Stomach (tissue), 19 donors: ENCODE data around the gene TARBP1. TPM values are rescaled to one million over a fixed set of nuclear protein-coding genes. Genes with fewer than 3 reads are reported as not detected.

ENCODE experiments used
- DNase-seq, 2 donors: peaks; one replicate each; pipeline versions ENCODE4 v3.0.0 to v3.0.0-alpha.2; 2013 to 2019
- H3K27ac ChIP-seq, 5 donors: fragments of 200-600 bp in 4 of 5; sonication (generic) in 4 of 5; one replicate each; pipeline ENCODE4 v1.5.1; 2013 to 2019; ENCODE audit warnings: mild to moderate bottlenecking in 1 of 5, moderate library complexity in 1 of 5
- H3K27me3 ChIP-seq, 3 donors: fragments of 200-600 bp; sonication (generic); one replicate each; pipeline ENCODE4 v1.5.1; 2017 to 2019; ENCODE audit warnings: mixed run types in 1 of 3
- H3K36me3 ChIP-seq, 4 donors: fragments of 200-600 bp; sonication (generic); 1 replicate in 3 of 4; 2 replicates in 1 of 4; pipeline ENCODE4 v1.5.1; 2016 to 2019
- H3K4me1 ChIP-seq, 4 donors: fragments of 200-600 bp; sonication (generic); one replicate each; pipeline ENCODE4 v1.5.1; 2016 to 2019
- H3K4me3 ChIP-seq, 4 donors: fragments of 200-600 bp; sonication (generic) in 3 of 4; one replicate each; pipeline ENCODE4 v1.5.1; 2016 to 2019; ENCODE audit warnings: mild to moderate bottlenecking in 1 of 4
- H3K9me3 ChIP-seq, 4 donors: fragments of 200-600 bp; sonication (generic); one replicate each; pipeline ENCODE4 v1.5.1; 2016 to 2019
- CTCF ChIP-seq, 7 experiments: fragments of 450-650 bp in 4 of 7; fragments of 200-600 bp in 3 of 7; sonication (generic) in 3 of 7; IDR thresholded peaks; one replicate each; pipeline ENCODE4 v1.5.1; 2016 to 2019; ENCODE audit warnings: antibody characterized with exemption in 7 of 7, control low read depth in 2 of 7, mild to moderate bottlenecking in 1 of 7
- EP300 ChIP-seq: sonication (generic); formaldehyde crosslinking; IDR thresholded peaks from one replicate; pipeline ENCODE4 v1.6.1; 2017; ENCODE audit warnings: antibody characterized with exemption
- POLR2A ChIP-seq, 4 donors: fragments of 450-650 bp; IDR thresholded peaks; one replicate each; pipeline ENCODE4 v1.6.1; 2016; ENCODE audit warnings: antibody characterized with exemption in 4 of 4, control low read depth in 2 of 4, mild to moderate bottlenecking in 1 of 4, moderate library complexity in 1 of 4
- POLR2AphosphoS5 ChIP-seq, 3 donors: sonication (generic); formaldehyde crosslinking; IDR thresholded peaks; one replicate each; pipeline ENCODE4 v1.6.1; 2016; ENCODE audit warnings: antibody characterized with exemption in 3 of 3
- WGBS, 5 donors: extraction: QIAGEN DNeasy Blood & Tissue Kit in 3 of 5; methylation state at CpG; one replicate each; pipeline versions ENCODE4 v1.1.5 to v1.1.7; 2013 to 2018; 5-methylcytosine and 5-hydroxymethylcytosine counted together
- intact Hi-C: fragments of 100-400 bp; cut with DNase I; formaldehyde crosslinking; loops from one replicate; pipeline ENCODE4 v1.15.1; 2023; ENCODE audit warnings: low total_unique reads
- long read RNA-seq, 10 donors: transcript quantifications; one replicate each; lab custom pipeline, GENCODE V29; 2026
- polyA plus RNA-seq, 3 donors: library from polyadenylated mRNA; stranded (reverse); fragments of 200-250 nt; gene quantifications; one replicate each; pipeline ENCODE4 v1.2.3, GENCODE V29; 2013
- total RNA-seq, 5 donors: library from RNA; depleted of rRNA; stranded (reverse); fragments of >200 nt; gene quantifications; one replicate each; pipeline versions ENCODE4 v1.1.0 to v1.2.3, GENCODE V29; 2014 to 2016
- donor health status: healthy with polysubstance abuse.
- donor health status: Bipolar disorder and iron deficiency.
- donor health status: healthy.

The TARBP1 gene
- total RNA-seq (10 to 100 TPM; 14.0 to 63.2 (median 53.9) TPM), polyA plus RNA-seq (10 to 100 TPM in 1 of 3 donors, 1 to 10 TPM in 2; 5.7 to 34.7 (median 9.0) TPM)
- long read RNA-seq, donor 1, partial matches to known transcripts, result 0 of 1 reads
- long read RNA-seq, donor 1, other reads (novel, unspliced or antisense), result 0 of 1 reads
- long read RNA-seq, donor 2, transcript TARBP1-202 (8 exons, 1,650 nt), result major isoform, 5 of 5 reads
- long read RNA-seq, donor 2, partial matches to known transcripts, result 0 of 5 reads
- long read RNA-seq, donor 2, other reads (novel, unspliced or antisense), result 0 of 5 reads
- long read RNA-seq, donor 3, partial matches to known transcripts, result 14 of 17 reads
- long read RNA-seq, donor 3, other reads (novel, unspliced or antisense), result 0 of 17 reads
- long read RNA-seq, donor 4, result 0 reads
- long read RNA-seq, donor 5, partial matches to known transcripts, result 8 of 8 reads
- long read RNA-seq, donor 5, other reads (novel, unspliced or antisense), result 0 of 8 reads
- long read RNA-seq, donor 6, result 0 reads
- long read RNA-seq, donor 7, partial matches to known transcripts, result 0 of 2 reads
- long read RNA-seq, donor 7, other reads (novel, unspliced or antisense), result 0 of 2 reads
- long read RNA-seq, donor 8, partial matches to known transcripts, result 20 of 27 reads
- long read RNA-seq, donor 8, other reads (novel, unspliced or antisense), result 0 of 27 reads
- long read RNA-seq, donor 9, partial matches to known transcripts, result 0 of 1 reads
- long read RNA-seq, donor 9, other reads (novel, unspliced or antisense), result 0 of 1 reads
- long read RNA-seq, donor 10, result 0 reads

GRCh38 chr1:234478481-234479309, at the start of gene TARBP1:
Gene TARBP1 (minus strand): TSS chr1:234479179. CDS start chr1:234479103, 76 bp downstream.
- H3K27me3 ChIP-seq, result no peaks in the 10 kb centered on the region
- intact Hi-C loops, result no loop called here
- DNase-seq, result peak; percentile 70 to 94
- peaks cover 14 to 36% (median 18%) of the 10 kb centered on the region in 4 donors for H3K4me1 ChIP-seq
- H3K4me3 ChIP-seq, result peak within 1 kb of the TSS; percentile 76 to 95 (median 80)
- peak within 1 kb of the TSS; percentile 81 to 99 (median 97) for H3K27ac ChIP-seq
- TF ChIP-seq EP300, result no peak
- peak in 1 of 7 experiments; percentile 23 for TF ChIP-seq CTCF (IDR thresholded peaks at IDR 0.05)
- peak in 2 of 3 donors; percentile 55 to 69 for TF ChIP-seq POLR2AphosphoS5 (IDR thresholded peaks at IDR 0.05)
- H3K9me3 ChIP-seq, result no peaks in the 10 kb centered on the region
- 0 to 1% (median 0%) methylated on average over 55 to 122 of the region's 122 CpGs; no CpG with 5 or more reads in 1 of the 5 donors for WGBS, 5 donors
- no peaks in the 10 kb centered on the region for H3K36me3 ChIP-seq

- no peak for DNase-seq
These were observed 49.3 kb upstream of the TARBP1 start for GRCh38 chr1:234528074-234528865.

GRCh38 chr1:234527346-234527745, 48.4 kb upstream of the TARBP1 start:
- Histone ChIP-seq H3K4me3 (no peak overlapping the region), H3K4me1 (peaks cover 26 to 77% (median 44%) of the 10 kb centered on the region in 4 donors), H3K36me3 (no peaks in the 10 kb centered on the region), H3K27me3 (no peaks in the 10 kb centered on the region), H3K9me3 (no peaks in the 10 kb centered on the region), H3K27ac (peak overlapping the region in 1 of 5 donors; percentile 97)
- no peak for TF ChIP-seq EP300
- no peak for TF ChIP-seq CTCF (IDR thresholded peaks at IDR 0.05)
- TF ChIP-seq POLR2AphosphoS5 (IDR thresholded peaks at IDR 0.05), result no peak
- no peak for TF ChIP-seq POLR2A (IDR thresholded peaks at IDR 0.05)
- intact Hi-C loops, result no loop called here
- DNase-seq, result no peak
- WGBS, 5 donors, result 70 to 83% (median 76%) methylated on average over 6 of the region's 6 CpGs

More at GRCh38 chr1:234528074-234528865, 49.3 kb upstream of the TARBP1 start:
- no peaks in the 10 kb centered on the region for H3K27me3 ChIP-seq
- peak overlapping the region in 2 of 5 donors; percentile 96 to 97 for H3K27ac ChIP-seq
- H3K4me3 ChIP-seq, result no peak overlapping the region
- intact Hi-C loops, result no loop called here
- H3K9me3 ChIP-seq, result no peaks in the 10 kb centered on the region
- 64 to 68% (median 66%) methylated on average over 14 of the region's 14 CpGs for WGBS, 5 donors
- H3K36me3 ChIP-seq, result no peaks in the 10 kb centered on the region
- TF ChIP-seq EP300, result no peak
- TF ChIP-seq CTCF (IDR thresholded peaks at IDR 0.05), result no peak
- no peak for TF ChIP-seq POLR2AphosphoS5 (IDR thresholded peaks at IDR 0.05)
- no peak for TF ChIP-seq POLR2A (IDR thresholded peaks at IDR 0.05)
- H3K4me1 ChIP-seq, result peaks cover 30 to 77% (median 45%) of the 10 kb centered on the region in 4 donors
